H1 (cell line): Measurements from ENCODE around the gene TMEM255B.

Source experiments
- CTCF ChIP-seq, 3 experiments: IDR thresholded peaks; 1 replicate in 2 of 3; 2 replicates in 1 of 3; pipeline versions ENCODE4 v1.5.1 to v1.6.1; 2011; ENCODE audit warnings: low read length in 3 of 3, mild to moderate bottlenecking in 3 of 3, inconsistent platforms in 2 of 3, low read depth in 1 of 3, moderate library complexity in 1 of 3; ENCODE audit not compliant: insufficient read depth in 1 of 3; ENCODE audit errors: control extremely low read depth in 1 of 3
- NRF1 ChIP-seq: IDR thresholded peaks from 2 replicates; pipeline ENCODE4 v1.6.1; 2011; ENCODE audit warnings: mild to moderate bottlenecking, low read depth, low read length, improper control_type of control experiment
- SRF ChIP-seq: IDR thresholded peaks from 2 replicates; pipeline ENCODE4 v1.6.1; 2011; ENCODE audit warnings: mild to moderate bottlenecking, low read depth, low read length, moderate library complexity
- USF2 ChIP-seq: IDR thresholded peaks from 2 replicates; pipeline ENCODE4 v1.6.1; 2011; ENCODE audit warnings: low read length, improper control_type of control experiment

- TF ChIP-seq CTCF (IDR thresholded peaks at IDR 0.05; ENCODE audit: control extremely low read depth in 1 of 3, insufficient read depth in 1 of 3, low read depth in 1 of 3, low read length in 3 of 3) (no peak), SRF (no peak), NRF1 (no peak), USF2 (no peak)
Observed at GRCh38 chr13:113791761-113792160, 32.7 kb downstream of the TMEM255B start.
